ENCODE measurements around the gene JARID2. TPM values are rescaled to one million over a fixed set of nuclear protein-coding genes. Genes with fewer than 3 reads are reported as not detected.

Gene JARID2
- polyA plus RNA-seq, 1 donor from 2014 or later = 25.5 TPM

DNA sequence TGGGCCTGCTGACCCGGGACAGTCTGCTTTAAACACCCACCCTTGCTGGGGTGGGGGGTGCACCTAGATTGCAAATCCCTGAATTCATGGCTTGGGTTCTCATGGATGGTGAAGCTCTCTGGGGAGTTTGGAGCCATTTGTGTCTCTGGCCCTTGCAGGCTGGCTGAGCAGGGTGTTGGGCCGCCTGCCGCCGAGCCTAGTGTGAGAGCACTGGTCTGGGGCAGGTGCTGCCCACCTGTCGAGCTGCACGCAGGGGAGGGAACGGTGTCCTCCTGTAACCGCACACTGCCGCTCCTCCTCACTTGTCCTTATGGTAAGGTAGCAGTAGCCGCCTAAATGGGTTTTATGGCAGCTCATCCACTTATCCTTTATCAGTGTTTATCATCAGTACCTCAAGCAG is 273.0 kb downstream of the JARID2 start:
- TF ChIP-seq, protein P1, sequence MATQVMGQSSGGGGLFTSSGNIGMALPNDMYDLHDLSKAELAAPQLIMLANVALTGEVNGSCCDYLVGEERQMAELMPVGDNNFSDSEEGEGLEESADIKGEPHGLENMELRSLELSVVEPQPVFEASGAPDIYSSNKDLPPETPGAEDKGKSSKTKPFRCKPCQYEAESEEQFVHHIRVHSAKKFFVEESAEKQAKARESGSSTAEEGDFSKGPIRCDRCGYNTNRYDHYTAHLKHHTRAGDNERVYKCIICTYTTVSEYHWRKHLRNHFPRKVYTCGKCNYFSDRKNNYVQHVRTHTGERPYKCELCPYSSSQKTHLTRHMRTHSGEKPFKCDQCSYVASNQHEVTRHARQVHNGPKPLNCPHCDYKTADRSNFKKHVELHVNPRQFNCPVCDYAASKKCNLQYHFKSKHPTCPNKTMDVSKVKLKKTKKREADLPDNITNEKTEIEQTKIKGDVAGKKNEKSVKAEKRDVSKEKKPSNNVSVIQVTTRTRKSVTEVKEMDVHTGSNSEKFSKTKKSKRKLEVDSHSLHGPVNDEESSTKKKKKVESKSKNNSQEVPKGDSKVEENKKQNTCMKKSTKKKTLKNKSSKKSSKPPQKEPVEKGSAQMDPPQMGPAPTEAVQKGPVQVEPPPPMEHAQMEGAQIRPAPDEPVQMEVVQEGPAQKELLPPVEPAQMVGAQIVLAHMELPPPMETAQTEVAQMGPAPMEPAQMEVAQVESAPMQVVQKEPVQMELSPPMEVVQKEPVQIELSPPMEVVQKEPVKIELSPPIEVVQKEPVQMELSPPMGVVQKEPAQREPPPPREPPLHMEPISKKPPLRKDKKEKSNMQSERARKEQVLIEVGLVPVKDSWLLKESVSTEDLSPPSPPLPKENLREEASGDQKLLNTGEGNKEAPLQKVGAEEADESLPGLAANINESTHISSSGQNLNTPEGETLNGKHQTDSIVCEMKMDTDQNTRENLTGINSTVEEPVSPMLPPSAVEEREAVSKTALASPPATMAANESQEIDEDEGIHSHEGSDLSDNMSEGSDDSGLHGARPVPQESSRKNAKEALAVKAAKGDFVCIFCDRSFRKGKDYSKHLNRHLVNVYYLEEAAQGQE (IDR thresholded peaks at IDR 0.05; ENCODE audit: borderline replicate concordance) = no peak
- TF ChIP-seq, protein P2, sequence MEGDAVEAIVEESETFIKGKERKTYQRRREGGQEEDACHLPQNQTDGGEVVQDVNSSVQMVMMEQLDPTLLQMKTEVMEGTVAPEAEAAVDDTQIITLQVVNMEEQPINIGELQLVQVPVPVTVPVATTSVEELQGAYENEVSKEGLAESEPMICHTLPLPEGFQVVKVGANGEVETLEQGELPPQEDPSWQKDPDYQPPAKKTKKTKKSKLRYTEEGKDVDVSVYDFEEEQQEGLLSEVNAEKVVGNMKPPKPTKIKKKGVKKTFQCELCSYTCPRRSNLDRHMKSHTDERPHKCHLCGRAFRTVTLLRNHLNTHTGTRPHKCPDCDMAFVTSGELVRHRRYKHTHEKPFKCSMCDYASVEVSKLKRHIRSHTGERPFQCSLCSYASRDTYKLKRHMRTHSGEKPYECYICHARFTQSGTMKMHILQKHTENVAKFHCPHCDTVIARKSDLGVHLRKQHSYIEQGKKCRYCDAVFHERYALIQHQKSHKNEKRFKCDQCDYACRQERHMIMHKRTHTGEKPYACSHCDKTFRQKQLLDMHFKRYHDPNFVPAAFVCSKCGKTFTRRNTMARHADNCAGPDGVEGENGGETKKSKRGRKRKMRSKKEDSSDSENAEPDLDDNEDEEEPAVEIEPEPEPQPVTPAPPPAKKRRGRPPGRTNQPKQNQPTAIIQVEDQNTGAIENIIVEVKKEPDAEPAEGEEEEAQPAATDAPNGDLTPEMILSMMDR (IDR thresholded peaks at IDR 0.05; ENCODE audit: poor library complexity, severe bottlenecking) = no peak
- TF ChIP-seq EP300 (conservative IDR thresholded peaks at IDR 0.05; ENCODE audit: poor library complexity, severe bottlenecking) = no peak
- no peak for TF ChIP-seq SMC3 (conservative IDR thresholded peaks at IDR 0.05; ENCODE audit: poor library complexity)
- TF ChIP-seq TAF1 (IDR thresholded peaks at IDR 0.05; ENCODE audit: low read depth) = no peak
- no peak for TF ChIP-seq RAD21 (conservative IDR thresholded peaks at IDR 0.05)
- no peak for TF ChIP-seq EZH2 (IDR thresholded peaks at IDR 0.05; ENCODE audit: borderline replicate concordance, insufficient read depth, low read length, poor library complexity, severe bottlenecking)
- no peak for TF ChIP-seq MXI1 (conservative IDR thresholded peaks at IDR 0.05; ENCODE audit: poor library complexity, severe bottlenecking)
- Histone ChIP-seq H3K4me2 (ENCODE audit: low read length) (no peak overlapping the region), H3K4me3 (ENCODE audit: low read length) (no peak overlapping the region), H3K79me2 (replicated peaks; ENCODE audit: insufficient read depth, low read length) (no peaks in the 10 kb centered on the region), H4K20me1 (ENCODE audit: insufficient read depth) (no peaks in the 10 kb centered on the region), H3F3A (ENCODE audit: insufficient read depth, low read length, poor library complexity, severe bottlenecking) (no peaks in the 10 kb centered on the region), H2AFZ (ENCODE audit: low read depth, low read length) (no peak overlapping the region), H3K9ac (ENCODE audit: low read length) (no peak overlapping the region), H3K36me3 (ENCODE audit: insufficient read depth, low read length) (peaks cover under 1% of the 10 kb centered on the region), H3K27ac (ENCODE audit: low read length) (no peak overlapping the region), H3K9me3 (ENCODE audit: low read length) (no peaks in the 10 kb centered on the region), H3K9me2 (ENCODE audit: insufficient read depth, low read length) (no peaks in the 10 kb centered on the region), H3K27me3 (ENCODE audit: insufficient read depth, low read depth, low read length) (no peaks in the 10 kb centered on the region)

- Histone ChIP-seq H3K4me2 (ENCODE audit: low read length) (no peak overlapping the region), H3K4me3 (ENCODE audit: low read length) (no peak overlapping the region), H4K20me1 (ENCODE audit: insufficient read depth) (no peaks in the 10 kb centered on the region), H3K36me3 (ENCODE audit: insufficient read depth, low read length) (peaks cover 7% of the 10 kb centered on the region), H3K9me2 (ENCODE audit: insufficient read depth, low read length) (no peaks in the 10 kb centered on the region), H2AFZ (ENCODE audit: low read depth, low read length) (no peak overlapping the region), H3K79me2 (replicated peaks; ENCODE audit: insufficient read depth, low read length) (no peaks in the 10 kb centered on the region), H3K27me3 (ENCODE audit: insufficient read depth, low read depth, low read length) (no peaks in the 10 kb centered on the region), H3K9me3 (ENCODE audit: low read length) (no peaks in the 10 kb centered on the region), H3K27ac (ENCODE audit: low read length) (no peak overlapping the region), H3F3A (ENCODE audit: insufficient read depth, low read length, poor library complexity, severe bottlenecking) (no peaks in the 10 kb centered on the region), H3K9ac (ENCODE audit: low read length) (no peak overlapping the region)
- TF ChIP-seq TAF1 (IDR thresholded peaks at IDR 0.05; ENCODE audit: low read depth) (no peak), EP300 (conservative IDR thresholded peaks at IDR 0.05; ENCODE audit: poor library complexity, severe bottlenecking) (no peak), RAD21 (conservative IDR thresholded peaks at IDR 0.05) (no peak), EZH2 (IDR thresholded peaks at IDR 0.05; ENCODE audit: borderline replicate concordance, insufficient read depth, low read length, poor library complexity, severe bottlenecking) (no peak), MXI1 (conservative IDR thresholded peaks at IDR 0.05; ENCODE audit: poor library complexity, severe bottlenecking) (no peak), SMC3 (conservative IDR thresholded peaks at IDR 0.05; ENCODE audit: poor library complexity) (no peak), POLR2AphosphoS5 (IDR thresholded peaks at IDR 0.05) (no peak)
- TF ChIP-seq, protein P2 (IDR thresholded peaks at IDR 0.05; ENCODE audit: poor library complexity, severe bottlenecking) = no peak
- TF ChIP-seq, protein P1 (IDR thresholded peaks at IDR 0.05; ENCODE audit: borderline replicate concordance) = no peak
Observed at GRCh38 chr6:15519681-15520080, 273.8 kb downstream of the JARID2 start.
